ENCODE measurements around the gene SUSD4. TPM values are rescaled to one million over a fixed set of nuclear protein-coding genes. Genes with fewer than 3 reads are reported as not detected.

SUSD4 gene
- total and polyA plus RNA-seq, 10 of the 15 experiments (the other 5 are each of a cell fraction or from before 2014, with no cell fraction given), result 0.13 to 1.1 (median 0.26) TPM; not detected in 3

GRCh38 chr1:223328566-223328965 is 35.4 kb downstream of the SUSD4 start (continued):
- TF ChIP-seq ETV6 (conservative IDR thresholded peaks at IDR 0.05 in 1 of 2, IDR thresholded peaks at IDR 0.05 in 1 of 2; ENCODE audit: borderline replicate concordance in 1 of 2, low read depth in 1 of 2) (no peak), RFX5 (IDR thresholded peaks at IDR 0.05; ENCODE audit: low read depth, low read length) (no peak), IRF5 (IDR thresholded peaks at IDR 0.05; ENCODE audit: borderline replicate concordance) (no peak), IKZF1 (conservative IDR thresholded peaks at IDR 0.05) (no peak)

- Histone ChIP-seq H3K4me3 (no peak overlapping the region), H4K20me1 (ENCODE audit: control insufficient read depth, insufficient read depth) (no peaks in the 10 kb centered on the region), H3K4me2 (ENCODE audit: control insufficient read depth, insufficient read depth) (no peak overlapping the region), H3K79me2 (ENCODE audit: control insufficient read depth, insufficient read depth, low read length) (no peaks in the 10 kb centered on the region), H3K9me3 (replicated peaks; ENCODE audit: control insufficient read depth, insufficient read depth, low read length) (no peaks in the 10 kb centered on the region), H3K9ac (ENCODE audit: control insufficient read depth, insufficient read depth, low read length) (no peak overlapping the region), H3K36me3 (ENCODE audit: control insufficient read depth in 2 of 2, insufficient read depth in 2 of 2, low read length in 1 of 2) (no peaks in the 10 kb centered on the region), H3K27ac (ENCODE audit: control insufficient read depth, insufficient read depth) (no peak overlapping the region), H2AFZ (ENCODE audit: control insufficient read depth, low read depth, low read length) (no peak overlapping the region), H3K27me3 (replicated peaks in 1 of 2; ENCODE audit: control insufficient read depth in 2 of 2, insufficient read depth in 2 of 2, low read length in 1 of 2) (0 out of 4 replicates have a peak, but pooled peaks cover 0 to 2% of the 10 kb centered on the region in 2 experiments), H3K4me1 (ENCODE audit: control insufficient read depth, insufficient read depth, low read length) (no peaks in the 10 kb centered on the region)
- intact Hi-C loops (cut with micrococcal nuclease; ENCODE audit: unreplicated experiment) (no loop called here), in situ Hi-C loops (cut with MboI) (no loop called here)
- ChIA-PET RAD21 (ENCODE audit: unreplicated experiment) (no interaction called here), SMC1A (ENCODE audit: uncharacterized antibody, unreplicated experiment) (no interaction called here), CTCF (interaction anchor here (0.6 to 1.6 kb wide), 2 partner anchors 193 to 485 kb away, joined by 3 read pairs; no protein-coding TSS in a partner anchor), POLR2A (no interaction called here)
- TF ChIP-seq NFYB (IDR thresholded peaks at IDR 0.05; ENCODE audit: insufficient read depth, low read depth, low read length), result no peak
- DNase-seq (ENCODE audit: low read depth, low spot score) (no peak), FAIRE-seq (no peak), ATAC-seq (no peak)
- 89% methylated on average over 1 of the region's 1 CpG for WGBS (ENCODE audit: insufficient coverage, insufficient replicate concordance, low lambda C conversion rate, missing lambda C conversion rate)
- no TSS peak for BruUV-seq (replicated peaks)
These were observed 37.2 kb downstream of the SUSD4 start for GRCh38 chr1:223326776-223327175.

All from GM12878 (cell line).